HepG2 (cell line): ENCODE measurements around the gene EIF2S3B. TPM values are rescaled to one million over a fixed set of nuclear protein-coding genes. Genes with fewer than 3 reads are reported as not detected.

Source experiments
- ATAC-seq: fragments of 200-7000 bp; cut with Tn5 transposase; 3 replicates; pipeline ENCODE4 v1.9.1; 2020; ENCODE audit warnings: mild to moderate bottlenecking, moderate library complexity
- BruUV-seq: library from RNA; stranded (reverse); fragments of 400-500 nt; replicated peaks from 2 replicates; lab custom pipeline; 2021; lab: Mats Ljungman, UMichigan
- CTCF ChIA-PET: fragments of 300-600 bp; formaldehyde crosslinking; extraction: SDS; loops from one replicate; lab custom pipeline; 2021; ENCODE audit warnings: low total read pairs, inconsistent platforms, low intra/inter-chr PET ratio; lab: Yijun Ruan, JAX
- POLR2A ChIA-PET: fragments of 350-600 bp; sonication (Branson Sonifier 250); formaldehyde crosslinking; loops from one replicate; lab custom pipeline; 2020; ENCODE audit warnings: antibody characterized with exemption, inconsistent platforms; lab: Yijun Ruan, JAX
- DNase-seq: peaks from one replicate; pipeline ENCODE4 v3.0.0-alpha.2; 2015; ENCODE audit warnings: low spot score
- FAIRE-seq: peaks from 3 replicates; lab custom pipeline; 2011; peaks lifted over from hg19 to GRCh38; lab: Jason Lieb, UNC
- H2AFZ ChIP-seq: one replicate; pipeline ENCODE4 v1.6.1; 2011; ENCODE audit warnings: low read length, inconsistent platforms
- H3K27ac ChIP-seq: fragments of 300-600 bp; 3 replicates; pipeline ENCODE4 v1.8.0; 2011; ENCODE audit warnings: mixed run types, mild to moderate bottlenecking, mixed read lengths, low read length, inconsistent platforms; ENCODE audit not compliant: insufficient read depth; ENCODE audit errors: extremely low read length
- H3K27me3 ChIP-seq, 2 experiments: fragments of 200-600 bp in 1 of 2; 2 replicates in 1 of 2; 3 replicates in 1 of 2; pipeline versions ENCODE4 v1.6.0 to v1.8.0; 2011; ENCODE audit warnings: low read length in 2 of 2, mild to moderate bottlenecking in 2 of 2, moderate library complexity in 2 of 2, inconsistent platforms in 1 of 2; ENCODE audit not compliant: insufficient read depth in 2 of 2, control insufficient read depth in 1 of 2
- H3K36me3 ChIP-seq, 2 experiments: fragments of 200-600 bp in 1 of 2; replicated peaks in 1 of 2; 2 replicates in 1 of 2; 3 replicates in 1 of 2; pipeline versions ENCODE4 v1.5.1 to v1.8.0; 2011; ENCODE audit warnings: low read length in 2 of 2, inconsistent platforms in 1 of 2; ENCODE audit not compliant: insufficient read depth in 2 of 2, control insufficient read depth in 1 of 2
- H3K4me1 ChIP-seq: 2 replicates; pipeline ENCODE4 v1.5.1; 2012; ENCODE audit warnings: low read length, inconsistent platforms; ENCODE audit not compliant: insufficient read depth
- H3K4me2 ChIP-seq: 2 replicates; pipeline ENCODE4 v1.6.0; 2011; ENCODE audit warnings: low read depth, low read length, inconsistent platforms
- H3K4me3 ChIP-seq, 3 experiments: fragments of 200-600 bp in 1 of 3; sonication (generic), shearing (Covaris generic) in 1 of 3; replicated peaks in 1 of 3; 2 replicates each; pipeline ENCODE4 v1.5.1; 2011 to 2016; ENCODE audit warnings: low read length in 3 of 3, inconsistent platforms in 2 of 3, low read depth in 2 of 3, mild to moderate bottlenecking in 2 of 3, control low read depth in 1 of 3, mixed read lengths in 1 of 3; ENCODE audit not compliant: insufficient read depth in 1 of 3
- H3K79me2 ChIP-seq: one replicate; pipeline ENCODE4 v1.6.1; 2011; ENCODE audit warnings: low read length, inconsistent platforms; ENCODE audit not compliant: insufficient read depth
- H3K9ac ChIP-seq: 2 replicates; pipeline ENCODE4 v1.6.0; 2011; ENCODE audit warnings: mild to moderate bottlenecking, low read depth, low read length, inconsistent platforms; ENCODE audit not compliant: insufficient read depth
- H3K9me3 ChIP-seq: 2 replicates; pipeline ENCODE4 v1.5.1; 2012; ENCODE audit warnings: mild to moderate bottlenecking, low read length
- H4K20me1 ChIP-seq: 2 replicates; pipeline ENCODE4 v1.6.0; 2011; ENCODE audit warnings: inconsistent platforms, mild to moderate bottlenecking, low read length, moderate library complexity; ENCODE audit not compliant: insufficient read depth
- FOXO1 ChIP-seq: sonication (generic); formaldehyde crosslinking; IDR thresholded peaks from 2 replicates; pipeline ENCODE4 v1.4.0; 2020; ENCODE audit warnings: missing genetic modification reagents
- HNF4A ChIP-seq: sonication (generic); formaldehyde crosslinking; IDR thresholded peaks from 2 replicates; pipeline ENCODE4 v1.4.0; 2020; ENCODE audit warnings: missing genetic modification reagents
- KLF11 ChIP-seq: IDR thresholded peaks from 2 replicates; pipeline ENCODE4 v1.6.1; 2016; ENCODE audit warnings: missing compliant biosample characterization
- KLF13 ChIP-seq: sonication (generic); formaldehyde crosslinking; IDR thresholded peaks from 2 replicates; pipeline ENCODE4 v1.4.0; 2020; ENCODE audit warnings: mild to moderate bottlenecking, missing genetic modification reagents
- KLF15 ChIP-seq: sonication (generic); formaldehyde crosslinking; IDR thresholded peaks from 2 replicates; pipeline ENCODE4 v1.8.1; 2023; ENCODE audit warnings: borderline replicate concordance, mild to moderate bottlenecking, inconsistent platforms, missing genetic modification reagents, mixed read lengths
- NKX3-1 ChIP-seq: sonication (generic); formaldehyde crosslinking; IDR thresholded peaks from 2 replicates; pipeline ENCODE4 v1.5.0; 2020; ENCODE audit warnings: missing genetic modification reagents
- REPIN1 ChIP-seq: sonication (generic); formaldehyde crosslinking; IDR thresholded peaks from 2 replicates; pipeline ENCODE4 v1.8.0; 2022; ENCODE audit warnings: missing genetic modification reagents, low read depth, mild to moderate bottlenecking, borderline replicate concordance
- SNRNP70 ChIP-seq: fragments of 200-400 bp; formaldehyde crosslinking; IDR thresholded peaks from 2 replicates; pipeline ENCODE4 v1.6.1; 2017; ENCODE audit warnings: mild to moderate bottlenecking, low read depth, low read length, moderate library complexity
- ZBTB3 ChIP-seq: sonication (generic); formaldehyde crosslinking; IDR thresholded peaks from 2 replicates; pipeline ENCODE4 v1.4.0; 2020; ENCODE audit warnings: low read depth, mild to moderate bottlenecking, moderate library complexity, missing genetic modification reagents, borderline replicate concordance
- ZBTB7A ChIP-seq: sonication (generic); formaldehyde crosslinking; IDR thresholded peaks from 2 replicates; pipeline ENCODE4 v1.8.0; 2022; ENCODE audit warnings: mild to moderate bottlenecking, missing genetic modification reagents
- ZNF180 ChIP-seq: sonication (generic); formaldehyde crosslinking; IDR thresholded peaks from 2 replicates; pipeline ENCODE4 v1.4.0; 2020; ENCODE audit warnings: low read depth, missing genetic modification reagents, borderline replicate concordance
- ZNF558 ChIP-seq: sonication (generic); formaldehyde crosslinking; IDR thresholded peaks from 2 replicates; pipeline ENCODE4 v1.9.0; 2022; ENCODE audit warnings: mild to moderate bottlenecking, missing genetic modification reagents, borderline replicate concordance
- ZNF75D ChIP-seq: sonication (generic); formaldehyde crosslinking; IDR thresholded peaks from 2 replicates; pipeline ENCODE4 v1.8.1; 2023; ENCODE audit warnings: missing genetic modification reagents, mild to moderate bottlenecking, borderline replicate concordance
- ZSCAN20 ChIP-seq: sonication (generic); formaldehyde crosslinking; IDR thresholded peaks from 2 replicates; pipeline ENCODE4 v1.4.0; 2020; ENCODE audit warnings: missing genetic modification reagents, mild to moderate bottlenecking, borderline replicate concordance
- WGBS: methylation state at CpG from one replicate; pipeline ENCODE4 v1.1.6; 2017; ENCODE audit warnings: low lambda C conversion rate; 5-methylcytosine and 5-hydroxymethylcytosine counted together
- in situ Hi-C: cut with HindIII; loops from 2 replicates; pipeline ENCODE4 v1.10.0; 2017; ENCODE audit warnings: low pct_unique_long_range_greater_than_20kb; ENCODE audit not compliant: extremely low pct_ligation_motif_present
- intact Hi-C: fragments of 100-400 bp; cut with micrococcal nuclease; formaldehyde crosslinking; loops from one replicate; pipeline ENCODE4 v1.10.0; 2022; ENCODE audit not compliant: unreplicated experiment
- polyA plus RNA-seq, 8 experiments: library from polyadenylated mRNA; depleted of rRNA in 3 of 8; stranded (reverse) in 7 of 8; unstranded in 1 of 8; fragments of >200 nt; fragmentation: Illumina TruSeq in 4 of 8; extraction: Trizol in 4 of 8; gene quantifications; 2 replicates each; pipeline versions ENCODE4 v1.2.1 to v1.2.3, GENCODE V29; 2011 to 2016; ENCODE audit warnings: low read depth in 4 of 8, missing spikeins in 1 of 8, mixed read lengths in 1 of 8; ENCODE audit not compliant: insufficient read depth in 1 of 8
- total RNA-seq, 5 experiments: library from RNA; depleted of rRNA; stranded (reverse); fragments of >200 nt; fragmentation: Illumina TruSeq; extraction: Trizol; gene quantifications; 2 replicates each; pipeline ENCODE4 v1.2.3, GENCODE V29; 2016; ENCODE audit warnings: low read depth in 1 of 5
- TF ChIP-seq, protein P1 (sequence below): sonication (generic); formaldehyde crosslinking; IDR thresholded peaks from 2 replicates; pipeline ENCODE4 v1.8.0; 2022; ENCODE audit warnings: missing genetic modification reagents, low read depth, mild to moderate bottlenecking, borderline replicate concordance
- TF ChIP-seq, protein P2 (sequence below): sonication (generic); formaldehyde crosslinking; IDR thresholded peaks from 2 replicates; pipeline ENCODE4 v1.5.1; 2020; ENCODE audit warnings: mild to moderate bottlenecking, missing genetic modification reagents, borderline replicate concordance
- TF ChIP-seq, protein P3 (sequence below): sonication (generic); IDR thresholded peaks from 2 replicates; pipeline ENCODE4 v1.6.1; 2016; ENCODE audit warnings: low read depth, borderline replicate concordance
- TF ChIP-seq, protein P4 (sequence below): sonication (generic); formaldehyde crosslinking; IDR thresholded peaks from 2 replicates; pipeline ENCODE4 v1.4.0; 2020; ENCODE audit warnings: mild to moderate bottlenecking, missing genetic modification reagents
- TF ChIP-seq, protein P5 (sequence below): sonication (generic); formaldehyde crosslinking; IDR thresholded peaks from 2 replicates; pipeline ENCODE4 v1.4.0; 2020; ENCODE audit warnings: missing genetic modification reagents

The EIF2S3B gene
- total and polyA plus RNA-seq, 2 of the 13 experiments (the other 11 are each of a cell fraction or from before 2014, with no cell fraction given), result 3.6 to 7.6 TPM

DNA sequence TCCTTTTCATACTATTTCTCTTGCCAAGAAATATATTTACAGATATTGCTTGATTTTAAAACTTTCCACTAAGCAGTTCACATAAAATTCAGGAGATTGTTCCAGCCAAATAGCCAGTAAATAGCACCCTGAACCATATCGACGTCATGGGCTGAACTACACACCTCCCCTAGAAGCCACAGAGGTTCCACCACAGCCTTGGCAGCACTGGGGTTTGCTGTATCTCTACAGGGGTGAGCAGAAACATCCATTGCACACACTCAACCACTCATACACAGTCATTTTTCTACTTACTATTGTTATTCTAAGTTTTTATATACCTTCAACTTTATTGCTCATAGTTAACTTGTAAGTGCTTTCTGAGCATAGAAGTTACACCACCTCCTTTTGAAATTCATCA is 8.1 kb upstream of the EIF2S3B start:
- in situ Hi-C loops, result no loop called here
- BruUV-seq, result no TSS peak
- Histone ChIP-seq H3K27me3 (0 out of 5 replicates have a peak, but pooled peaks cover 0 to 2% of the 10 kb centered on the region in 2 experiments), H4K20me1 (no peaks in the 10 kb centered on the region), H3K79me2 (no peaks in the 10 kb centered on the region), H3K27ac (no peak overlapping the region), H3K36me3 (no peaks in the 10 kb centered on the region), H2AFZ (no peak overlapping the region), H3K9me3 (no peaks in the 10 kb centered on the region), H3K4me1 (no peaks in the 10 kb centered on the region), H3K4me3 (no peak overlapping the region), H3K9ac (no peak overlapping the region), H3K4me2 (no peak overlapping the region)
- 0% methylated on average over 2 of the region's 2 CpGs for WGBS
- CTCF ChIA-PET, result no interaction called here
- POLR2A ChIA-PET, result no interaction called here
- FAIRE-seq (no peak), ATAC-seq (no peak), DNase-seq (no peak)
- TF ChIP-seq, protein P1, sequence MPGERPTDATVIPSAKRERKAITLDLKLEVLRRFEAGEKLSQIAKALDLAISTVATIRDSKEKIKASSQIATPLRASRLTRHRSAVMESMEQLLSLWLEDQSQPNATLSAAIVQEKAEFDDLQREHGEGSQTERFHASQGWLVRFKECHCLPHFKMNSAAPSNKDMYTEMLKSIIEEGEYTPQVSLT, result no peak
- TF ChIP-seq ZNF180 (CRISPR knock-in tag) (no peak), ZSCAN20 (no peak), ZNF75D (CRISPR knock-in tag) (no peak), ZBTB7A (CRISPR knock-in tag) (no peak), KLF13 (CRISPR knock-in tag) (no peak), KLF15 (CRISPR knock-in tag) (no peak), SNRNP70 (no peak), ZNF558 (CRISPR knock-in tag) (no peak), REPIN1 (CRISPR knock-in tag) (no peak), ZBTB3 (CRISPR knock-in tag) (no peak), FOXO1 (CRISPR knock-in tag) (no peak), NKX3-1 (CRISPR knock-in tag) (no peak), HNF4A (CRISPR knock-in tag) (no peak), KLF11 (CRISPR knock-in tag) (no peak)
- TF ChIP-seq, protein P2, sequence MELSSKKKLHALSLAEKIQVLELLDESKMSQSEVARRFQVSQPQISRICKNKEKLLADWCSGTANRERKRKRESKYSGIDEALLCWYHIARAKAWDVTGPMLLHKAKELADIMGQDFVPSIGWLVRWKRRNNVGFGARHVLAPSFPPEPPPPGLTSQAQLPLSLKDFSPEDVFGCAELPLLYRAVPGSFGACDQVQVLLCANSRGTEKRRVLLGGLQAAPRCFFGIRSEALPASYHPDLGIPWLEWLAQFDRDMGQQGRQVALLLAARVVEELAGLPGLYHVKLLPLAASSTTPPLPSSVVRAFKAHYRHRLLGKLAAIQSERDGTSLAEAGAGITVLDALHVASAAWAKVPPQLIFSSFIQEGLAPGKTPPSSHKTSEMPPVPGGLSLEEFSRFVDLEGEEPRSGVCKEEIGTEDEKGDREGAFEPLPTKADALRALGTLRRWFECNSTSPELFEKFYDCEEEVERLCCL, result no peak
- TF ChIP-seq, protein P3, sequence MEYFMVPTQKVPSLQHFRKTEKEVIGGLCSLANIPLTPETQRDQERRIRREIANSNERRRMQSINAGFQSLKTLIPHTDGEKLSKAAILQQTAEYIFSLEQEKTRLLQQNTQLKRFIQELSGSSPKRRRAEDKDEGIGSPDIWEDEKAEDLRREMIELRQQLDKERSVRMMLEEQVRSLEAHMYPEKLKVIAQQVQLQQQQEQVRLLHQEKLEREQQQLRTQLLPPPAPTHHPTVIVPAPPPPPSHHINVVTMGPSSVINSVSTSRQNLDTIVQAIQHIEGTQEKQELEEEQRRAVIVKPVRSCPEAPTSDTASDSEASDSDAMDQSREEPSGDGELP, result no peak
- TF ChIP-seq, protein P4, sequence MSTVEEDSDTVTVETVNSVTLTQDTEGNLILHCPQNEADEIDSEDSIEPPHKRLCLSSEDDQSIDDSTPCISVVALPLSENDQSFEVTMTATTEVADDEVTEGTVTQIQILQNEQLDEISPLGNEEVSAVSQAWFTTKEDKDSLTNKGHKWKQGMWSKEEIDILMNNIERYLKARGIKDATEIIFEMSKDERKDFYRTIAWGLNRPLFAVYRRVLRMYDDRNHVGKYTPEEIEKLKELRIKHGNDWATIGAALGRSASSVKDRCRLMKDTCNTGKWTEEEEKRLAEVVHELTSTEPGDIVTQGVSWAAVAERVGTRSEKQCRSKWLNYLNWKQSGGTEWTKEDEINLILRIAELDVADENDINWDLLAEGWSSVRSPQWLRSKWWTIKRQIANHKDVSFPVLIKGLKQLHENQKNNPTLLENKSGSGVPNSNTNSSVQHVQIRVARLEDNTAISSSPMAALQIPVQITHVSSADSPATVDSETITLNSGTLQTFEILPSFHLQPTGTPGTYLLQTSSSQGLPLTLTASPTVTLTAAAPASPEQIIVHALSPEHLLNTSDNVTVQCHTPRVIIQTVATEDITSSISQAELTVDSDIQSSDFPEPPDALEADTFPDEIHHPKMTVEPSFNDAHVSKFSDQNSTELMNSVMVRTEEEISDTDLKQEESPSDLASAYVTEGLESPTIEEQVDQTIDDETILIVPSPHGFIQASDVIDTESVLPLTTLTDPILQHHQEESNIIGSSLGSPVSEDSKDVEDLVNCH (CRISPR knock-in tag), result no peak
- TF ChIP-seq, protein P5, sequence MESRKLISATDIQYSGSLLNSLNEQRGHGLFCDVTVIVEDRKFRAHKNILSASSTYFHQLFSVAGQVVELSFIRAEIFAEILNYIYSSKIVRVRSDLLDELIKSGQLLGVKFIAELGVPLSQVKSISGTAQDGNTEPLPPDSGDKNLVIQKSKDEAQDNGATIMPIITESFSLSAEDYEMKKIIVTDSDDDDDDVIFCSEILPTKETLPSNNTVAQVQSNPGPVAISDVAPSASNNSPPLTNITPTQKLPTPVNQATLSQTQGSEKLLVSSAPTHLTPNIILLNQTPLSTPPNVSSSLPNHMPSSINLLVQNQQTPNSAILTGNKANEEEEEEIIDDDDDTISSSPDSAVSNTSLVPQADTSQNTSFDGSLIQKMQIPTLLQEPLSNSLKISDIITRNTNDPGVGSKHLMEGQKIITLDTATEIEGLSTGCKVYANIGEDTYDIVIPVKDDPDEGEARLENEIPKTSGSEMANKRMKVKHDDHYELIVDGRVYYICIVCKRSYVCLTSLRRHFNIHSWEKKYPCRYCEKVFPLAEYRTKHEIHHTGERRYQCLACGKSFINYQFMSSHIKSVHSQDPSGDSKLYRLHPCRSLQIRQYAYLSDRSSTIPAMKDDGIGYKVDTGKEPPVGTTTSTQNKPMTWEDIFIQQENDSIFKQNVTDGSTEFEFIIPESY, result no peak
- intact Hi-C loops, result no loop called here
